ENCODE results near the gene CACNA1C.

The CACNA1C gene

GRCh38 chr12:2138871-2139308, 86.1 kb downstream of the CACNA1C start:
- TF ChIP-seq POU2F2 (IDR thresholded peaks at IDR 0.05; ENCODE audit: low read depth, low read length): no peak
- TF ChIP-seq TAF1 (IDR thresholded peaks at IDR 0.05; ENCODE audit: low read depth, low read length): no peak
- no peak for TF ChIP-seq PAX5 (IDR thresholded peaks at IDR 0.05; ENCODE audit: insufficient read depth, low read length, severe bottlenecking)
- no peak for FAIRE-seq
- DNase-seq (ENCODE audit: insufficient read length, low spot score): no peak

GRCh38 chr12:2139651-2140050, 86.9 kb downstream of the CACNA1C start:
- TF ChIP-seq SPI1 (IDR thresholded peaks at IDR 0.05; ENCODE audit: low read depth, low read length) (no peak), POU2F2 (IDR thresholded peaks at IDR 0.05; ENCODE audit: low read depth, low read length) (no peak), PAX5 (IDR thresholded peaks at IDR 0.05; ENCODE audit: insufficient read depth, low read length, severe bottlenecking) (no peak), TAF1 (IDR thresholded peaks at IDR 0.05; ENCODE audit: low read depth, low read length) (no peak), POLR2A (IDR thresholded peaks at IDR 0.05; ENCODE audit: low read depth, low read length) (no peak), POLR2AphosphoS5 (IDR thresholded peaks at IDR 0.05; ENCODE audit: low read depth, low read length) (no peak)
- FAIRE-seq (no peak), DNase-seq (ENCODE audit: insufficient read length, low spot score) (no peak)

GRCh38 chr12:2140858-2141519, 88.2 kb downstream of the CACNA1C start:
- no peak for FAIRE-seq
- TF ChIP-seq TAF1 (IDR thresholded peaks at IDR 0.05; ENCODE audit: low read depth, low read length): no peak
- TF ChIP-seq POLR2A (IDR thresholded peaks at IDR 0.05; ENCODE audit: low read depth, low read length): no peak
- no peak for TF ChIP-seq POU2F2 (IDR thresholded peaks at IDR 0.05; ENCODE audit: low read depth, low read length)
- TF ChIP-seq PAX5 (IDR thresholded peaks at IDR 0.05; ENCODE audit: insufficient read depth, low read length, severe bottlenecking): no peak
- no peak for TF ChIP-seq SPI1 (IDR thresholded peaks at IDR 0.05; ENCODE audit: low read depth, low read length)
- no peak for TF ChIP-seq POLR2AphosphoS5 (IDR thresholded peaks at IDR 0.05; ENCODE audit: low read depth, low read length)
- no peak for DNase-seq (ENCODE audit: insufficient read length, low spot score)

GRCh38 chr12:2142068-2142467, 89.3 kb downstream of the CACNA1C start:
- no peak for FAIRE-seq
- DNase-seq (ENCODE audit: insufficient read length, low spot score): no peak
- TF ChIP-seq POU2F2 (IDR thresholded peaks at IDR 0.05; ENCODE audit: low read depth, low read length): no peak

- FAIRE-seq (no peak), DNase-seq (ENCODE audit: insufficient read length, low spot score) (no peak)
Measured at GRCh38 chr12:2144951-2145350, 92.2 kb downstream of the CACNA1C start.

GRCh38 chr12:2145433-2145998, 92.7 kb downstream of the CACNA1C start:
- no peak for DNase-seq (ENCODE audit: insufficient read length, low spot score)
- TF ChIP-seq POU2F2 (IDR thresholded peaks at IDR 0.05; ENCODE audit: low read depth, low read length) (no peak), POLR2AphosphoS5 (IDR thresholded peaks at IDR 0.05; ENCODE audit: low read depth, low read length) (no peak), PAX5 (IDR thresholded peaks at IDR 0.05; ENCODE audit: insufficient read depth, low read length, severe bottlenecking) (no peak), SPI1 (IDR thresholded peaks at IDR 0.05; ENCODE audit: low read depth, low read length) (no peak), POLR2A (IDR thresholded peaks at IDR 0.05; ENCODE audit: low read depth, low read length) (no peak), TAF1 (IDR thresholded peaks at IDR 0.05; ENCODE audit: low read depth, low read length) (no peak)
- no peak for FAIRE-seq

More at GRCh38 chr12:2144951-2145350, 92.2 kb downstream of the CACNA1C start:
- TF ChIP-seq SPI1 (IDR thresholded peaks at IDR 0.05; ENCODE audit: low read depth, low read length) (no peak), POU2F2 (IDR thresholded peaks at IDR 0.05; ENCODE audit: low read depth, low read length) (no peak), TAF1 (IDR thresholded peaks at IDR 0.05; ENCODE audit: low read depth, low read length) (no peak), POLR2A (IDR thresholded peaks at IDR 0.05; ENCODE audit: low read depth, low read length) (no peak), POLR2AphosphoS5 (IDR thresholded peaks at IDR 0.05; ENCODE audit: low read depth, low read length) (no peak), PAX5 (IDR thresholded peaks at IDR 0.05; ENCODE audit: insufficient read depth, low read length, severe bottlenecking) (no peak)

- DNase-seq (ENCODE audit: insufficient read length, low spot score): no peak
- TF ChIP-seq POLR2AphosphoS5 (IDR thresholded peaks at IDR 0.05; ENCODE audit: low read depth, low read length) (no peak), PAX5 (IDR thresholded peaks at IDR 0.05; ENCODE audit: insufficient read depth, low read length, severe bottlenecking) (no peak), TAF1 (IDR thresholded peaks at IDR 0.05; ENCODE audit: low read depth, low read length) (no peak), POLR2A (IDR thresholded peaks at IDR 0.05; ENCODE audit: low read depth, low read length) (no peak), SPI1 (IDR thresholded peaks at IDR 0.05; ENCODE audit: low read depth, low read length) (no peak), POU2F2 (IDR thresholded peaks at IDR 0.05; ENCODE audit: low read depth, low read length) (no peak)
- no peak for FAIRE-seq
Measured at GRCh38 chr12:2147335-2147734, 94.5 kb downstream of the CACNA1C start.

- TF ChIP-seq POLR2AphosphoS5 (IDR thresholded peaks at IDR 0.05; ENCODE audit: low read depth, low read length) (no peak), PAX5 (IDR thresholded peaks at IDR 0.05; ENCODE audit: insufficient read depth, low read length, severe bottlenecking) (no peak), TAF1 (IDR thresholded peaks at IDR 0.05; ENCODE audit: low read depth, low read length) (no peak), POU2F2 (IDR thresholded peaks at IDR 0.05; ENCODE audit: low read depth, low read length) (no peak), SPI1 (IDR thresholded peaks at IDR 0.05; ENCODE audit: low read depth, low read length) (no peak), POLR2A (IDR thresholded peaks at IDR 0.05; ENCODE audit: low read depth, low read length) (no peak)
- DNase-seq (ENCODE audit: insufficient read length, low spot score) (no peak), FAIRE-seq (no peak)
Measured at GRCh38 chr12:2149091-2149490, 96.3 kb downstream of the CACNA1C start.

GRCh38 chr12:2150833-2151232, 98.0 kb downstream of the CACNA1C start:
- no peak for FAIRE-seq
- TF ChIP-seq SPI1 (IDR thresholded peaks at IDR 0.05; ENCODE audit: low read depth, low read length): no peak

GRCh38 chr12:2151391-2151790, 98.6 kb downstream of the CACNA1C start:
- FAIRE-seq (no peak), DNase-seq (ENCODE audit: insufficient read length, low spot score) (no peak)
- no peak for TF ChIP-seq SPI1 (IDR thresholded peaks at IDR 0.05; ENCODE audit: low read depth, low read length)
- TF ChIP-seq POLR2A (IDR thresholded peaks at IDR 0.05; ENCODE audit: low read depth, low read length): no peak
- TF ChIP-seq POU2F2 (IDR thresholded peaks at IDR 0.05; ENCODE audit: low read depth, low read length): no peak
- TF ChIP-seq POLR2AphosphoS5 (IDR thresholded peaks at IDR 0.05; ENCODE audit: low read depth, low read length): no peak
- TF ChIP-seq PAX5 (IDR thresholded peaks at IDR 0.05; ENCODE audit: insufficient read depth, low read length, severe bottlenecking): no peak
- no peak for TF ChIP-seq TAF1 (IDR thresholded peaks at IDR 0.05; ENCODE audit: low read depth, low read length)

More at GRCh38 chr12:2150833-2151232, 98.0 kb downstream of the CACNA1C start:
- no peak for DNase-seq (ENCODE audit: insufficient read length, low spot score)

All from GM12891 (cell line).